Neutrophil (primary cell): ENCODE results near the gene RNU5B-1.

Experiments used
- H3K27ac ChIP-seq: fragments of 200-600 bp; sonication (generic); 2 replicates; pipeline ENCODE4 v1.5.1; 2016; ENCODE audit warnings: mild to moderate bottlenecking, moderate library complexity
- H3K27me3 ChIP-seq: fragments of 200-600 bp; sonication (generic); 2 replicates; pipeline ENCODE4 v1.6.0; 2016; ENCODE audit warnings: mild to moderate bottlenecking
- H3K36me3 ChIP-seq: fragments of 200-600 bp; sonication (generic); 2 replicates; pipeline ENCODE4 v1.5.1; 2017
- H3K4me1 ChIP-seq, 2 experiments: fragments of 200-600 bp in 1 of 2; sonication (generic) in 1 of 2; 1 replicate in 1 of 2; 2 replicates in 1 of 2; pipeline versions ENCODE4 v1.5.1 to v1.6.1; 2013 to 2016; ENCODE audit warnings: low read depth in 1 of 2, low read length in 1 of 2, mild to moderate bottlenecking in 1 of 2, moderate library complexity in 1 of 2; ENCODE audit not compliant: control insufficient read depth in 1 of 2, insufficient read depth in 1 of 2
- H3K4me3 ChIP-seq, 2 experiments: fragments of 200-600 bp in 1 of 2; sonication (generic) in 1 of 2; 1 replicate in 1 of 2; 2 replicates in 1 of 2; pipeline ENCODE4 v1.5.1; 2013 to 2016; ENCODE audit warnings: low read depth in 1 of 2, low read length in 1 of 2, mild to moderate bottlenecking in 1 of 2, moderate library complexity in 1 of 2
- H3K9me3 ChIP-seq: fragments of 200-600 bp; sonication (generic); 2 replicates; pipeline ENCODE4 v1.5.1; 2016
- TF ChIP-seq, protein P1 (sequence below): fragments of 200-600 bp; sonication (generic); IDR thresholded peaks from 2 replicates; pipeline ENCODE4 v1.5.1; 2016; ENCODE audit warnings: antibody characterized with exemption

RNU5B-1 gene

DNA sequence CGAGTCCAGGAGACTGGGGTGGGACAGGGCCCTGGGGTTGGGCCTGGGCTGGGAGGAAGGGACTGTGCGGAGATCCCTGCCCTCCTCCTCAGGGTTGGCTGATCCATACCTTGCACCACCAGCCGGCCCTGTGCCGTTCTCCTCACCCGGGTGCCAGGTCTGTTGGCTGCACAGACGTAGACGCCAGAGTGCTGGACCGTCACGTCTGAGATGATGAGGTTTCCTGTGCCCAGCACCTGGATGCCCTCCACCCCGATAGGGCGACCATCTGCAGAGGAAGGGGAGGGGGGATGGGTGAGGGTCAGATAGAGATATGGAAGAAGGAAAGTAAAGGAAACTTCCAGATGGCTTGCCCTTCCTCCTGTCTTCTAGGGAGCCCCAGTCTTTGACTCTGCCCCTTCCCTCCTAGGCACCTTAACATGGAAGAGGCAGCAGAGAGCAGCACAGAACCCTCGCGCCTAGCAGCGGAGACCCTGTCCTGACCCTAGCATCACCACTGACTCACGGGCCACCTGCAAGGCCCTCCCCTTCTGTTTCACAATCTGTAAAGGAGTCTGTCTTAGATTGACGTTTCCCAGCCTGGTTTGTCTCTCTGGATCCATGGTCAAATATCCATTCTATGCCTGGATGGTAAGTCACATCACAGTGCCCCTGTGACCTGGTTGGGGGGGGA, 28.8 kb downstream of the RNU5B-1 start:
- TF ChIP-seq, protein P1, sequence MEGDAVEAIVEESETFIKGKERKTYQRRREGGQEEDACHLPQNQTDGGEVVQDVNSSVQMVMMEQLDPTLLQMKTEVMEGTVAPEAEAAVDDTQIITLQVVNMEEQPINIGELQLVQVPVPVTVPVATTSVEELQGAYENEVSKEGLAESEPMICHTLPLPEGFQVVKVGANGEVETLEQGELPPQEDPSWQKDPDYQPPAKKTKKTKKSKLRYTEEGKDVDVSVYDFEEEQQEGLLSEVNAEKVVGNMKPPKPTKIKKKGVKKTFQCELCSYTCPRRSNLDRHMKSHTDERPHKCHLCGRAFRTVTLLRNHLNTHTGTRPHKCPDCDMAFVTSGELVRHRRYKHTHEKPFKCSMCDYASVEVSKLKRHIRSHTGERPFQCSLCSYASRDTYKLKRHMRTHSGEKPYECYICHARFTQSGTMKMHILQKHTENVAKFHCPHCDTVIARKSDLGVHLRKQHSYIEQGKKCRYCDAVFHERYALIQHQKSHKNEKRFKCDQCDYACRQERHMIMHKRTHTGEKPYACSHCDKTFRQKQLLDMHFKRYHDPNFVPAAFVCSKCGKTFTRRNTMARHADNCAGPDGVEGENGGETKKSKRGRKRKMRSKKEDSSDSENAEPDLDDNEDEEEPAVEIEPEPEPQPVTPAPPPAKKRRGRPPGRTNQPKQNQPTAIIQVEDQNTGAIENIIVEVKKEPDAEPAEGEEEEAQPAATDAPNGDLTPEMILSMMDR: no peak
- H3K9me3 ChIP-seq: no peaks in the 10 kb centered on the region
- no peaks in the 10 kb centered on the region for H3K36me3 ChIP-seq
- no peak overlapping the region for H3K4me3 ChIP-seq
- H3K27me3 ChIP-seq: peaks cover 26% of the 10 kb centered on the region
- H3K4me1 ChIP-seq: no peaks in the 10 kb centered on the region
- H3K27ac ChIP-seq: no peak overlapping the region

DNA sequence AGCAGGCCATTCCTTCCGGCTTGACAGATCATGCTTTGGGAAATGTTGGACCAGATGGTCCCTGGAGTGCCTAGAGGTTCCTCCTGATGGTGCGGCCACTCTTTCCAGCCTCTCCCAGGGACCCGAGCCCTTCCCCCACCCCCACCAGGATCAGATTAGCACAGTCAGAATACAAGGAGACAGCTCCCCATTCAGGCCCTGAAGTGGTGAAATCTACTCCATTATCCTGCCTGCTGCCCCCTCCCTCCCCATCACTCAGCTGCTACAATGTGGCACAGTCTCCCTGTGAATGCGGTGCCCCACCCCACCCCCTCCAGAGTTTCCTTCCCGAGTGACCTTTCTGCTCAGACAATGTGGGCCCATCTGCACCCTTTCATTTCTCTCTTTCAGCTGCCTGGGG, 29.4 kb downstream of the RNU5B-1 start:
- Histone ChIP-seq H3K4me3 (no peak overlapping the region), H3K9me3 (no peaks in the 10 kb centered on the region), H3K27me3 (peaks cover 29% of the 10 kb centered on the region), H3K27ac (no peak overlapping the region), H3K4me1 (no peaks in the 10 kb centered on the region), H3K36me3 (no peaks in the 10 kb centered on the region)
- TF ChIP-seq, protein P1: no peak

DNA sequence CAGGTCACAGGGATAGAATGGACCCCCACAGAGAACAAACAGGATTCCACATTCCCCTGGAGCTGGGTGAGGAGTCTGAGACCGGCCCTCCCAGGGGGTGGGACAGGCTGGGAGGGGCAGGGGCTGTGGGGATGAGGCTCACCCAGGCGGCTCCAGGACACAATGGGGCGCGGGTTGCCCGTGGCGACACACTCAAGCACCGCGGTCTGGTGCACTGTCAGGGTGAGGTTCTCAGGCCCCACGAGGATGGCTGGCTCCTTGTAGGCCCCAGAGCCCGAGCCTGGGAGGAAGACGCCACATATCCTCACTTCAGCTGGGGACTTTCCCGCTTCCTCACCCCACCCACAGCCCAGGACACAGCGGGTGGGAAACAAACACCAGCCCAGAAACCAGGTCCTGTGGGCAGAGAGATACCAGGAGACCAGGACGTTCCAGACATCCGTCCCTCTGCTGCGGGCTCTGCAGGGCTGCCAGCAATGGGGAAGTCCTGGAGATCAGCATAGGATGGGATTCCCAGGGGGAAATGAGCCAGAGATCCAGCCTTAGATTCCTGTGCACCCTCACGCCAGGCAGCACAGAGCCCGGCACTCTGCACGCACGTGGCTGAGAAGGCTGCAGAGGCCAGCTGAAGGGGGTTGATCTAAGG, 30.2 kb downstream of the RNU5B-1 start:
- H3K36me3 ChIP-seq: no peaks in the 10 kb centered on the region
- H3K4me1 ChIP-seq: no peaks in the 10 kb centered on the region
- H3K27ac ChIP-seq: no peak overlapping the region
- peaks cover 38% of the 10 kb centered on the region for H3K27me3 ChIP-seq
- no peak overlapping the region for H3K4me3 ChIP-seq
- H3K9me3 ChIP-seq: no peaks in the 10 kb centered on the region
- TF ChIP-seq, protein P1: no peak

DNA sequence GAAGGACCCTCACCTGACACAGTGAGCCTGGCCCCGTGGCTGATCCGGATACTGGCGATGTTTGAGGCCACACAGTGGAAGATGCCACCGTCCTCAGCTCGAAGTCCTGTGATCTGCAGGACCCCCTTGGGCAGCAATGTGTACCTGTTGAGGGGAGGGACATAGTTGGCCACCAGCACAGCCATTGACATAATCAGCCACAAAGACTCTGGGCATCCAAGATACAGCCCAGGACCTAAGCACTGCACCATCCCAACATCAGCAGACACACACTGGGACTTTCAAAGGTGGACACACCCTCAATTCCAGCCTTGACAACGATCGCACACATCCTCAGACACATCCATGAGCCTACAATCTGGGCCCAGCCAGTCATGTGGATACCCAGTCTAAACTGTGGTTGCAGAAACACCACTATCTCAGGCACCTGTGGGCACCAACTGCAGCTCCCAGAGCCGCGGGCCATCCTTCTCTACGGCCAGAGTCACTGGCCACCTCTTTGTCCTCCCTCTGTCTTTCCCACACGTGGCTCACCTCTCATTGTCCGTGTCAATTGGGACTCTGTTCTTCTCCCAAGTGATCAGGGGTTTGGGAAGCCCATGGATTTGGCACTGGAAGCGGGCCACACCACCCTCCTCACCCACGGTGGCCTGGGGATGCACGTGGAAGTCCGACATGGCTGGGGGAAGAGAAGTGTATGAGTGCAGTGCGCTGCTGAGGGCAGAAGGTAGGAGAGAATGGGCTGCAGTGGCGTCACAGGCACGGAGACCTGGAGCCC, 31.0 kb downstream of the RNU5B-1 start:
- Histone ChIP-seq H3K4me1 (no peaks in the 10 kb centered on the region), H3K4me3 (no peak overlapping the region), H3K9me3 (no peaks in the 10 kb centered on the region), H3K27ac (no peak overlapping the region), H3K36me3 (no peaks in the 10 kb centered on the region), H3K27me3 (peaks cover 38% of the 10 kb centered on the region)
- TF ChIP-seq, protein P1: no peak

DNA sequence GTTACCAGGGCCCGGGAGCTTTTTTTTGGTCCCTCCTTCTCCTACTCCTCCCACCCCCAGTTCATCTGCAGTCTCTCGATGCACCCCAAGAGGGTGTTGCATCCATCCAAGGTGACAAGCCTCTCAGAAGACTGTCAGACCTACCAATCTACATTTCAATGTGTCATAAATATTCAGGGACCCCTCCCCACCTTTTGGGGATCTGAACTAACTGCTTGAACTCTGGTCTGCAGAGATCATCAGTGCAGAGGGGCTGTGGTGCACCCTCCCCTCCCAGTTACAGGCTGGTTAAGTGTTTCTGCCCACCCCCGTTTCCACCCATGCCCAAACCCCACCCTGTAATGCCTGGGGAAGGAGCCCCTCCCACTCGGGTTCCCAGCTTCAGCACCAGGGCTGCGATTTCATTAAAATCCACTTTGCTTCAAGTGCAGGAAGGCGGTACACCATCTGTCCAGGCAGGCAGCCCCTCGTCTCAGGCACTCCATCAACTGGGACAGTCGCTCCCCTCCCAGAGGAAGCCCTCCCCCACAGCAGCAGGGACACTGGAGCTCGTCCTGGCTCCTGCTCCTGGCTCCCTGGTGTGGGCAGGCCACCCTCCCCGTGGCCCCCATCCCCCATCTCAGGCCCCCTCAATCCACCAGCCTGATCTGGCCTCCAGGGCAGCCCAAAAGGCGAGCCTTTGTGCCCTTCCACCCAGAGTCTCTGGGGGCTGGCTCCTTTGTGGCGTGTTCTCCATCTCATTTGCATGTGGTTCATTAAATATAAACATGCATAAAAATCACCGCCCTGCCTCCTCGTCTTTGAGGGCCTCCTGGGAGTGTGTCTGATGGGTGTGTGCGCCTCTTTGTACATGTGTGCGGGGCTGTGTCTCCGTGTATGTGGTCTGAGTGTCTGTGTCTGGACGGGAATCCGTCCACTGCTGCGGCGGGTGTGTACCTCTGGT, 32.3 kb downstream of the RNU5B-1 start:
- H3K27me3 ChIP-seq: peaks cover 50% of the 10 kb centered on the region
- H3K9me3 ChIP-seq: no peaks in the 10 kb centered on the region
- no peaks in the 10 kb centered on the region for H3K36me3 ChIP-seq
- no peak overlapping the region for H3K27ac ChIP-seq
- no peaks in the 10 kb centered on the region for H3K4me1 ChIP-seq
- TF ChIP-seq, protein P1: no peak
- no peak overlapping the region for H3K4me3 ChIP-seq
